HepG2 (cell line): ENCODE measurements around the gene ETFB. TPM values are rescaled to one million over a fixed set of nuclear protein-coding genes. Genes with fewer than 3 reads are reported as not detected.

ENCODE experiments used
- ARID5B ChIP-seq: IDR thresholded peaks from 2 replicates; pipeline ENCODE4 v1.4.0; 2020; ENCODE audit warnings: mild to moderate bottlenecking, missing genetic modification reagents
- FLYWCH1 ChIP-seq: sonication (generic); formaldehyde crosslinking; IDR thresholded peaks from 2 replicates; pipeline ENCODE4 v1.8.1; 2023; ENCODE audit warnings: mild to moderate bottlenecking, missing genetic modification reagents
- GPN1 ChIP-seq: sonication (generic); formaldehyde crosslinking; IDR thresholded peaks from 2 replicates; pipeline ENCODE4 v1.5.1; 2020; ENCODE audit warnings: missing genetic modification reagents, borderline replicate concordance
- HOMEZ ChIP-seq: IDR thresholded peaks from 2 replicates; pipeline ENCODE4 v1.6.1; 2016; ENCODE audit warnings: low read depth
- HOXA5 ChIP-seq: sonication (generic); formaldehyde crosslinking; IDR thresholded peaks from 2 replicates; pipeline ENCODE4 v1.4.0; 2020; ENCODE audit warnings: missing genetic modification reagents
- NFYC ChIP-seq: IDR thresholded peaks from 2 replicates; pipeline ENCODE4 v1.6.1; 2016; ENCODE audit warnings: missing genetic modification reagents, missing compliant biosample characterization
- SKIL ChIP-seq: sonication (generic); formaldehyde crosslinking; IDR thresholded peaks from 2 replicates; pipeline ENCODE4 v1.8.0; 2022; ENCODE audit warnings: missing genetic modification reagents, mild to moderate bottlenecking, moderate library complexity, borderline replicate concordance
- TEF ChIP-seq: sonication (generic); formaldehyde crosslinking; IDR thresholded peaks from 2 replicates; pipeline ENCODE4 v1.5.0; 2020; ENCODE audit warnings: missing genetic modification reagents
- ZC3H13 ChIP-seq: sonication (generic); formaldehyde crosslinking; IDR thresholded peaks from 2 replicates; pipeline ENCODE4 v1.8.1; 2023; ENCODE audit warnings: mild to moderate bottlenecking, missing genetic modification reagents, moderate library complexity
- ZC3H4 ChIP-seq: sonication (generic); formaldehyde crosslinking; IDR thresholded peaks from 2 replicates; pipeline ENCODE4 v1.4.0; 2020; ENCODE audit warnings: missing genetic modification reagents, borderline replicate concordance
- ZFAT ChIP-seq: sonication (generic); formaldehyde crosslinking; conservative IDR thresholded peaks from 2 replicates; pipeline ENCODE4 v1.8.1; 2023; ENCODE audit warnings: missing genetic modification reagents, inconsistent platforms
- ZFP36L2 ChIP-seq: sonication (generic); formaldehyde crosslinking; IDR thresholded peaks from 2 replicates; pipeline ENCODE4 v1.4.0; 2020; ENCODE audit warnings: missing genetic modification reagents
- ZNF512B ChIP-seq: sonication (generic); formaldehyde crosslinking; IDR thresholded peaks from 2 replicates; pipeline ENCODE4 v1.5.1; 2020; ENCODE audit warnings: missing genetic modification reagents, mild to moderate bottlenecking, borderline replicate concordance
- ZNF639 ChIP-seq: conservative IDR thresholded peaks from 2 replicates; pipeline ENCODE4 v1.6.1; 2018; ENCODE audit warnings: missing genetic modification reagents
- ZNF850 ChIP-seq: sonication (generic); formaldehyde crosslinking; conservative IDR thresholded peaks from 2 replicates; pipeline ENCODE4 v1.9.0; 2021; ENCODE audit warnings: mild to moderate bottlenecking, missing genetic modification reagents
- polyA plus RNA-seq, 8 experiments: library from polyadenylated mRNA; depleted of rRNA in 3 of 8; stranded (reverse) in 7 of 8; unstranded in 1 of 8; fragments of >200 nt; fragmentation: Illumina TruSeq in 4 of 8; extraction: Trizol in 4 of 8; gene quantifications; 2 replicates each; pipeline versions ENCODE4 v1.2.1 to v1.2.3, GENCODE V29; 2011 to 2016; ENCODE audit warnings: low read depth in 4 of 8, missing spikeins in 1 of 8, mixed read lengths in 1 of 8; ENCODE audit not compliant: insufficient read depth in 1 of 8
- total RNA-seq, 5 experiments: library from RNA; depleted of rRNA; stranded (reverse); fragments of >200 nt; fragmentation: Illumina TruSeq; extraction: Trizol; gene quantifications; 2 replicates each; pipeline ENCODE4 v1.2.3, GENCODE V29; 2016; ENCODE audit warnings: low read depth in 1 of 5

ETFB gene
- total and polyA plus RNA-seq, 2 of the 13 experiments (the other 11 are each of a cell fraction or from before 2014, with no cell fraction given), result 678 to 1,314 TPM

- no peak for TF ChIP-seq TEF
- TF ChIP-seq ARID5B (CRISPR knock-in tag), result peak; percentile 23; the same call in 1 of the 2 replicates
- no peak for TF ChIP-seq SKIL
- 0 out of 2 replicates have a peak, but pooled peaks have one; percentile 63 for TF ChIP-seq ZC3H13 (CRISPR knock-in tag)
- TF ChIP-seq FLYWCH1 (CRISPR knock-in tag), result no peak
- TF ChIP-seq ZNF512B (CRISPR knock-in tag), result no peak
- peak; percentile 98 for TF ChIP-seq ZC3H4 (CRISPR knock-in tag)
- TF ChIP-seq ZFP36L2 (CRISPR knock-in tag), result no peak
- TF ChIP-seq GPN1 (CRISPR knock-in tag), result no peak
- TF ChIP-seq ZNF850 (CRISPR knock-in tag), result no peak
- 0 out of 2 replicates have a peak, but pooled peaks have one; percentile 7 for TF ChIP-seq ZNF639 (CRISPR knock-in tag)
- no peak; the same call in 1 of the 2 replicates for TF ChIP-seq HOXA5 (CRISPR knock-in tag)
- TF ChIP-seq HOMEZ (CRISPR knock-in tag), result no peak
- peak; percentile 83 for TF ChIP-seq NFYC
- no peak for TF ChIP-seq ZFAT (CRISPR knock-in tag)
Measured at GRCh38 chr19:51366389-51367254, 434 bp upstream of the ETFB start (continued).
